H1 (cell line): ENCODE data around the gene MOCS3. TPM values are rescaled to one million over a fixed set of nuclear protein-coding genes. Genes with fewer than 3 reads are reported as not detected.

ENCODE experiments used
- CTCF ChIA-PET: fragments of 300-600 bp; sonication (Branson Sonifier 250); formaldehyde crosslinking; loops from one replicate; lab custom pipeline; 2021; ENCODE audit not compliant: partially characterized antibody; lab: Charles Lee
- POLR2A ChIA-PET: fragments of 300-600 bp; sonication (Branson Sonifier 250); formaldehyde crosslinking; loops from one replicate; lab custom pipeline; 2021; ENCODE audit warnings: inconsistent platforms; ENCODE audit not compliant: partially characterized antibody; lab: Charles Lee
- DNase-seq, 2 experiments: peaks; one replicate each; pipeline versions ENCODE4 v3.0.0 to v3.0.0-alpha.2; 2010 to 2022; ENCODE audit warnings: low spot score in 2 of 2, low read depth in 1 of 2, mixed read lengths in 1 of 2
- FAIRE-seq: peaks from 2 replicates; lab custom pipeline; 2011; peaks lifted over from hg19 to GRCh38; lab: Jason Lieb, UNC
- H2AFZ ChIP-seq: 2 replicates; pipeline ENCODE4 v1.8.1; 2012; ENCODE audit warnings: low read length, inconsistent platforms
- H2AK5ac ChIP-seq: 2 replicates; pipeline ENCODE4 v1.6.1; 2013; ENCODE audit warnings: low read depth, low read length
- H2BK120ac ChIP-seq: replicated peaks from 2 replicates; pipeline ENCODE3; 2013; ENCODE audit warnings: low read depth, low read length, inconsistent platforms
- H2BK12ac ChIP-seq: 2 replicates; pipeline ENCODE4 v1.6.1; 2013; ENCODE audit warnings: low read depth, low read length
- H2BK15ac ChIP-seq: 2 replicates; pipeline ENCODE4 v1.6.1; 2013; ENCODE audit warnings: low read length
- H2BK20ac ChIP-seq: 2 replicates; pipeline ENCODE4 v1.6.1; 2013; ENCODE audit warnings: low read length
- H2BK5ac ChIP-seq: 2 replicates; pipeline ENCODE4 v1.6.1; 2013; ENCODE audit warnings: low read depth, low read length
- H3K14ac ChIP-seq: 2 replicates; pipeline ENCODE4 v1.6.1; 2013; ENCODE audit warnings: inconsistent platforms; ENCODE audit not compliant: insufficient read length
- H3K18ac ChIP-seq: 2 replicates; pipeline ENCODE4 v1.6.1; 2013; ENCODE audit warnings: low read length; ENCODE audit errors: extremely low read depth
- H3K23ac ChIP-seq: 2 replicates; pipeline ENCODE4 v1.6.1; 2013; ENCODE audit warnings: inconsistent platforms; ENCODE audit not compliant: insufficient read length
- H3K23me2 ChIP-seq: 2 replicates; pipeline ENCODE4 v1.6.1; 2013; ENCODE audit warnings: low read depth, low read length
- H3K27ac ChIP-seq: 2 replicates; pipeline ENCODE4 v1.6.1; 2011; ENCODE audit warnings: low read depth, low read length, inconsistent platforms
- H3K27me3 ChIP-seq, 4 experiments: replicated peaks in 1 of 4; 1 replicate in 1 of 4; 2 replicates in 3 of 4; pipeline versions ENCODE4 v1.6.1 to v1.8.1; 2011 to 2013; ENCODE audit warnings: low read length in 3 of 4, mild to moderate bottlenecking in 3 of 4, inconsistent platforms in 2 of 4, mixed read lengths in 2 of 4, moderate library complexity in 1 of 4; ENCODE audit not compliant: control insufficient read depth in 3 of 4, insufficient read depth in 3 of 4; ENCODE audit errors: extremely low read depth in 1 of 4
- H3K36me3 ChIP-seq, 4 experiments: 2 replicates each; pipeline versions ENCODE4 v1.6.1 to v1.8.1; 2011 to 2013; ENCODE audit warnings: mild to moderate bottlenecking in 4 of 4, low read length in 3 of 4, moderate library complexity in 2 of 4, control low read depth in 1 of 4, inconsistent platforms in 1 of 4; ENCODE audit not compliant: insufficient read depth in 4 of 4, control insufficient read depth in 2 of 4
- H3K4ac ChIP-seq: replicated peaks from 2 replicates; pipeline ENCODE3; 2013; ENCODE audit warnings: low read length, low read depth, mixed read lengths, inconsistent platforms; ENCODE audit not compliant: insufficient read length
- H3K4me1 ChIP-seq, 4 experiments: replicated peaks in 1 of 4; 1 replicate in 1 of 4; 2 replicates in 3 of 4; pipeline versions ENCODE4 v1.6.1 to v1.8.1; 2011 to 2013; ENCODE audit warnings: low read length in 3 of 4, inconsistent platforms in 2 of 4, mixed read lengths in 1 of 4; ENCODE audit not compliant: insufficient read depth in 4 of 4, control insufficient read depth in 3 of 4
- H3K4me2 ChIP-seq, 2 experiments: 2 replicates each; pipeline versions ENCODE4 v1.6.1 to v1.8.1; 2011 to 2013; ENCODE audit warnings: low read depth in 2 of 2, low read length in 2 of 2, control low read depth in 1 of 2, inconsistent platforms in 1 of 2, mild to moderate bottlenecking in 1 of 2; ENCODE audit not compliant: insufficient read depth in 1 of 2
- H3K4me3 ChIP-seq, 4 experiments: fragments of 200-600, 300-600 bp in 1 of 4; sonication (generic), shearing (Covaris generic), sonication (Bioruptor Twin) in 1 of 4; 2 replicates each; pipeline versions ENCODE4 v1.5.1 to v1.8.1; 2011 to 2016; ENCODE audit warnings: low read length in 4 of 4, low read depth in 3 of 4, control low read depth in 2 of 4, inconsistent platforms in 2 of 4, mild to moderate bottlenecking in 2 of 4, mixed read lengths in 1 of 4, moderate library complexity in 1 of 4; ENCODE audit not compliant: insufficient read depth in 2 of 4; ENCODE audit errors: extremely low read depth in 1 of 4
- H3K56ac ChIP-seq: replicated peaks from 2 replicates; pipeline ENCODE3; 2013; ENCODE audit warnings: low read depth, mild to moderate bottlenecking, mixed read lengths, low read length, inconsistent platforms; ENCODE audit not compliant: insufficient read length
- H3K79me1 ChIP-seq: 2 replicates; pipeline ENCODE4 v1.6.1; 2013; ENCODE audit warnings: low read depth, low read length, control low read depth
- H3K79me2 ChIP-seq, 2 experiments: 2 replicates each; pipeline versions ENCODE4 v1.6.1 to v1.8.1; 2012 to 2013; ENCODE audit warnings: low read length in 2 of 2, mild to moderate bottlenecking in 2 of 2, inconsistent platforms in 1 of 2; ENCODE audit not compliant: insufficient read depth in 2 of 2, control insufficient read depth in 1 of 2
- H3K9ac ChIP-seq, 4 experiments: replicated peaks in 1 of 4; 1 replicate in 1 of 4; 2 replicates in 3 of 4; pipeline versions ENCODE4 v1.6.1 to v1.8.1; 2011 to 2013; ENCODE audit warnings: low read depth in 3 of 4, low read length in 3 of 4, control low read depth in 2 of 4, mild to moderate bottlenecking in 2 of 4, moderate library complexity in 2 of 4, inconsistent platforms in 1 of 4; ENCODE audit errors: extremely low read depth in 1 of 4
- H3K9me3 ChIP-seq, 2 experiments: 2 replicates each; pipeline versions ENCODE4 v1.6.1 to v1.8.1; 2012 to 2013; ENCODE audit warnings: mild to moderate bottlenecking in 2 of 2, moderate library complexity in 2 of 2, control low read depth in 1 of 2, inconsistent platforms in 1 of 2, low read depth in 1 of 2, low read length in 1 of 2, mixed read lengths in 1 of 2; ENCODE audit not compliant: insufficient read depth in 2 of 2
- H4K20me1 ChIP-seq, 2 experiments: replicated peaks in 1 of 2; 2 replicates each; pipeline versions ENCODE3 to v1.8.1; 2011 to 2013; ENCODE audit warnings: inconsistent platforms in 2 of 2, low read length in 2 of 2, mild to moderate bottlenecking in 1 of 2; ENCODE audit not compliant: insufficient read depth in 2 of 2, control insufficient read depth in 1 of 2
- H4K5ac ChIP-seq: 2 replicates; pipeline ENCODE4 v1.6.1; 2013; ENCODE audit warnings: low read length, low read depth, mixed read lengths, inconsistent platforms; ENCODE audit not compliant: insufficient read length
- H4K8ac ChIP-seq: 2 replicates; pipeline ENCODE4 v1.8.0; 2013; ENCODE audit warnings: mild to moderate bottlenecking, moderate library complexity, low read length, inconsistent platforms; ENCODE audit not compliant: insufficient read depth; ENCODE audit errors: extremely low read depth
- H4K91ac ChIP-seq: replicated peaks from 2 replicates; pipeline ENCODE3; 2013; ENCODE audit warnings: low read length, mixed read lengths, inconsistent platforms; ENCODE audit not compliant: insufficient read length
- ASH2L ChIP-seq: fragments of 200-600, 300-600 bp; sonication (generic); IDR thresholded peaks from one replicate; pipeline ENCODE4 v1.7.1; 2017; ENCODE audit warnings: low read length
- ATF2 ChIP-seq: IDR thresholded peaks from 2 replicates; pipeline ENCODE4 v1.6.1; 2012; ENCODE audit warnings: low read length, inconsistent platforms
- CBX8 ChIP-seq: fragments of 300-800, 300-1000 bp; sonication (generic); IDR thresholded peaks from 2 replicates; pipeline ENCODE4 v1.7.1; 2016; ENCODE audit warnings: low read depth, low read length, borderline replicate concordance
- CTBP2 ChIP-seq: IDR thresholded peaks from 2 replicates; pipeline ENCODE4 v1.7.0; 2011; ENCODE audit warnings: borderline replicate concordance, mild to moderate bottlenecking, moderate library complexity, mixed read lengths, low read length; ENCODE audit not compliant: insufficient read depth, insufficient read length
- CTCF ChIP-seq, 3 experiments: IDR thresholded peaks; 1 replicate in 2 of 3; 2 replicates in 1 of 3; pipeline versions ENCODE4 v1.5.1 to v1.6.1; 2011; ENCODE audit warnings: low read length in 3 of 3, mild to moderate bottlenecking in 3 of 3, inconsistent platforms in 2 of 3, low read depth in 1 of 3, moderate library complexity in 1 of 3; ENCODE audit not compliant: insufficient read depth in 1 of 3; ENCODE audit errors: control extremely low read depth in 1 of 3
- KDM4A ChIP-seq: IDR thresholded peaks from one replicate; pipeline ENCODE4 v1.7.1; 2012; ENCODE audit warnings: low read depth, mild to moderate bottlenecking, moderate library complexity, low read length, inconsistent platforms; ENCODE audit not compliant: severe bottlenecking
- MAFK ChIP-seq: IDR thresholded peaks from 2 replicates; pipeline ENCODE4 v1.6.1; 2012; ENCODE audit warnings: low read depth, mild to moderate bottlenecking, improper control_type of control experiment, low read length
- SIRT6 ChIP-seq: IDR thresholded peaks from one replicate; pipeline ENCODE4 v1.7.1; 2012; ENCODE audit warnings: low read length, inconsistent platforms
- TAF1 ChIP-seq: IDR thresholded peaks from 2 replicates; pipeline ENCODE4 v1.6.1; 2011; ENCODE audit warnings: mild to moderate bottlenecking, low read depth, low read length
- TCF12 ChIP-seq: IDR thresholded peaks from 2 replicates; pipeline ENCODE4 v1.6.1; 2011; ENCODE audit warnings: low read depth, mild to moderate bottlenecking, low read length
- WGBS, 2 experiments: shearing (Covaris generic) in 1 of 2; methylation state at CpG; one replicate each; pipeline versions ENCODE4 v1.1.6 to v1.1.7; 2013 to 2015; ENCODE audit warnings: low lambda C conversion rate in 2 of 2, mixed read lengths in 2 of 2, inconsistent platforms in 1 of 2, low coverage in 1 of 2, missing lambda C conversion rate in 1 of 2; ENCODE audit not compliant: insufficient replicate concordance in 2 of 2, insufficient coverage in 1 of 2, insufficient read length in 1 of 2; ENCODE audit errors: extremely low coverage in 1 of 2, missing lambda C conversion rate in 1 of 2; 5-methylcytosine and 5-hydroxymethylcytosine counted together
- polyA plus RNA-seq, 7 experiments: library from polyadenylated mRNA; depleted of rRNA in 3 of 7; stranded (reverse) in 5 of 7; unstranded in 2 of 7; fragments of >200 nt in 5 of 7; fragments of 200-250 nt in 2 of 7; gene quantifications; 1 replicate in 5 of 7; 2 replicates in 1 of 7; 4 replicates in 1 of 7; pipeline versions ENCODE4 v1.2.1 to v1.2.3, GENCODE V29; 2011 to 2013; ENCODE audit warnings: missing spikeins in 2 of 7, mixed read lengths in 2 of 7
- total RNA-seq: library from RNA; stranded (reverse); fragmentation: NEBNext Ultra II Directional; extraction: Animal tissue kit (Norgen Biotek cat#: 25700); gene quantifications from 2 replicates; pipeline ENCODE4 v1.2.1, GENCODE V29; 2021

Gene MOCS3
- total and polyA plus RNA-seq, 2 of the 8 experiments (the other 6 are each of a cell fraction or from before 2014, with no cell fraction given) = 6.2 to 6.3 TPM

- Histone ChIP-seq H3K79me1 (no peaks in the 10 kb centered on the region), H4K8ac (no peak overlapping the region), H3K23me2 (0 out of 2 replicates have a peak, but pooled peaks cover 2% of the 10 kb centered on the region), H4K5ac (no peak overlapping the region), H4K91ac (no peak overlapping the region), H2AK5ac (no peak overlapping the region), H3K14ac (no peak overlapping the region), H3K56ac (no peak overlapping the region), H2BK5ac (no peak overlapping the region), H3K23ac (no peak overlapping the region), H4K20me1 (no peaks in the 10 kb centered on the region), H2BK20ac (no peak overlapping the region), H3K18ac (no peak overlapping the region), H3K4me2 (no peak overlapping the region), H2BK12ac (no peak overlapping the region), H2BK15ac (no peak overlapping the region), H3K27ac (no peak overlapping the region), H3K9ac (no peak overlapping the region), H3K4me3 (no peak overlapping the region), H3K36me3 (no peaks in the 10 kb centered on the region), H3K4ac (no peak overlapping the region), H3K79me2 (no peaks in the 10 kb centered on the region), H2AFZ (no peak overlapping the region), H3K27me3 (no peaks in the 10 kb centered on the region; a peak in 1 of 7 replicates), H3K9me3 (no peaks in the 10 kb centered on the region), H3K4me1 (peaks cover 0 to 2% (median 0%) of the 10 kb centered on the region in 4 experiments; a peak in 1 of 7 replicates), H2BK120ac (no peak overlapping the region)
- WGBS, 2 experiments = 93% methylated on average over 4 of the region's 4 CpGs; no CpG with 5 or more reads in 1 of the 2 experiments
- CTCF ChIA-PET = interaction anchor here (0.6 to 7.6 kb wide), 40 partner anchors 9 to 628 kb away, joined by 3 to 54 read pairs (median 4); partner anchors contain the start of gene BCAS4
- POLR2A ChIA-PET = no interaction called here
- no peak for DNase-seq
- no peak for FAIRE-seq
- TF ChIP-seq TAF1 (no peak), SIRT6 (no peak), TCF12 (no peak), CBX8 (no peak), KDM4A (no peak), ATF2 (no peak), MAFK (no peak), CTBP2 (no peak), ASH2L (no peak), CTCF (IDR thresholded peaks at IDR 0.05; ENCODE audit: control extremely low read depth in 1 of 3, insufficient read depth in 1 of 3, low read depth in 1 of 3, low read length in 3 of 3) (no peak)
Observed at GRCh38 chr20:50982363-50982762, 23.7 kb downstream of the MOCS3 start.
